ENCODE results near the gene DUSP7.

- TF ChIP-seq ARNT (IDR thresholded peaks at IDR 0.05) (no peak), TARDBP (IDR thresholded peaks at IDR 0.05) (no peak), CTBP1 (IDR thresholded peaks at IDR 0.05; ENCODE audit: borderline replicate concordance) (no peak), FOXM1 (IDR thresholded peaks at IDR 0.05; ENCODE audit: borderline replicate concordance) (no peak), ELF4 (IDR thresholded peaks at IDR 0.05) (no peak), NFRKB (IDR thresholded peaks at IDR 0.05) (no peak), FOXA1 (IDR thresholded peaks at IDR 0.05) (no peak), FOXK2 (IDR thresholded peaks at IDR 0.05) (no peak), BHLHE40 (IDR thresholded peaks at IDR 0.05; ENCODE audit: borderline replicate concordance) (no peak)
Observed at GRCh38 chr3:52006017-52006819, 50.2 kb downstream of the DUSP7 start.
